HepG2 (cell line): ENCODE results near the gene SMAD6. TPM values are rescaled to one million over a fixed set of nuclear protein-coding genes. Genes with fewer than 3 reads are reported as not detected.

Experiments used
- AGO2 ChIP-seq: fragments of 200-400 bp; formaldehyde crosslinking; optimal IDR thresholded peaks from 2 replicates; pipeline ENCODE3; 2017; ENCODE audit warnings: mild to moderate bottlenecking, low read depth, low read length, moderate library complexity
- ATF7 ChIP-seq, 2 experiments: fragments of 450-650 bp in 1 of 2; sonication (generic) in 1 of 2; formaldehyde crosslinking in 1 of 2; IDR thresholded peaks; 2 replicates each; pipeline versions ENCODE4 v1.4.0 to v1.6.1; 2016 to 2020; ENCODE audit warnings: antibody characterized with exemption in 1 of 2, mild to moderate bottlenecking in 1 of 2, missing genetic modification reagents in 1 of 2
- CENPX ChIP-seq: sonication (generic); formaldehyde crosslinking; IDR thresholded peaks from 2 replicates; pipeline ENCODE4 v1.9.0; 2021; ENCODE audit warnings: mild to moderate bottlenecking, missing genetic modification reagents, moderate library complexity
- FOXJ3 ChIP-seq: sonication (generic); formaldehyde crosslinking; IDR thresholded peaks from 2 replicates; pipeline ENCODE4 v1.4.0; 2020; ENCODE audit warnings: missing genetic modification reagents, mild to moderate bottlenecking, borderline replicate concordance
- GLMP ChIP-seq: sonication (generic); formaldehyde crosslinking; IDR thresholded peaks from 2 replicates; pipeline ENCODE4 v1.9.0; 2021; ENCODE audit warnings: missing genetic modification reagents, mild to moderate bottlenecking, borderline replicate concordance
- MEIS1 ChIP-seq: sonication (generic); formaldehyde crosslinking; IDR thresholded peaks from 2 replicates; pipeline ENCODE4 v1.9.0; 2021; ENCODE audit warnings: mild to moderate bottlenecking, missing genetic modification reagents, moderate library complexity, borderline replicate concordance
- MIXL1 ChIP-seq: IDR thresholded peaks from 2 replicates; pipeline ENCODE4 v1.6.1; 2016
- RARA ChIP-seq: IDR thresholded peaks from 2 replicates; pipeline ENCODE4 v1.6.1; 2016; ENCODE audit warnings: missing genetic modification reagents, missing compliant biosample characterization
- SP5 ChIP-seq: IDR thresholded peaks from 2 replicates; pipeline ENCODE4 v1.6.1; 2016; ENCODE audit warnings: low read depth, borderline replicate concordance
- SYNCRIP ChIP-seq: fragments of 200-400 bp; formaldehyde crosslinking; IDR thresholded peaks from 2 replicates; pipeline ENCODE4 v1.6.1; 2018; ENCODE audit warnings: mild to moderate bottlenecking, low read depth, low read length; ENCODE audit not compliant: insufficient read depth
- ZBTB7A ChIP-seq: sonication (generic); formaldehyde crosslinking; IDR thresholded peaks from 2 replicates; pipeline ENCODE4 v1.8.0; 2022; ENCODE audit warnings: mild to moderate bottlenecking, missing genetic modification reagents
- ZNF142 ChIP-seq: sonication (generic); formaldehyde crosslinking; IDR thresholded peaks from 2 replicates; pipeline ENCODE4 v1.4.0; 2020; ENCODE audit warnings: missing genetic modification reagents
- ZNF354B ChIP-seq: sonication (generic); formaldehyde crosslinking; IDR thresholded peaks from 2 replicates; pipeline ENCODE4 v1.8.0; 2022; ENCODE audit warnings: mild to moderate bottlenecking, missing genetic modification reagents
- ZNF383 ChIP-seq: sonication (generic); formaldehyde crosslinking; IDR thresholded peaks from 2 replicates; pipeline ENCODE4 v1.4.0; 2020; ENCODE audit warnings: missing genetic modification reagents, mild to moderate bottlenecking, borderline replicate concordance
- ZNF605 ChIP-seq: sonication (generic); formaldehyde crosslinking; IDR thresholded peaks from 2 replicates; pipeline ENCODE4 v1.8.0; 2022; ENCODE audit warnings: mild to moderate bottlenecking, missing genetic modification reagents
- ZNF629 ChIP-seq: sonication (generic); formaldehyde crosslinking; conservative IDR thresholded peaks from 2 replicates; pipeline ENCODE4 v1.5.0; 2020; ENCODE audit warnings: missing genetic modification reagents
- polyA plus RNA-seq, 8 experiments: library from polyadenylated mRNA; depleted of rRNA in 3 of 8; stranded (reverse) in 7 of 8; unstranded in 1 of 8; fragments of >200 nt; fragmentation: Illumina TruSeq in 4 of 8; extraction: Trizol in 4 of 8; gene quantifications; 2 replicates each; pipeline versions ENCODE4 v1.2.1 to v1.2.3, GENCODE V29; 2011 to 2016; ENCODE audit warnings: low read depth in 4 of 8, missing spikeins in 1 of 8, mixed read lengths in 1 of 8; ENCODE audit not compliant: insufficient read depth in 1 of 8
- total RNA-seq, 5 experiments: library from RNA; depleted of rRNA; stranded (reverse); fragments of >200 nt; fragmentation: Illumina TruSeq; extraction: Trizol; gene quantifications; 2 replicates each; pipeline ENCODE4 v1.2.3, GENCODE V29; 2016; ENCODE audit warnings: low read depth in 1 of 5
- TF ChIP-seq, protein P1 (sequence below): sonication (generic); formaldehyde crosslinking; IDR thresholded peaks from 2 replicates; pipeline ENCODE4 v1.5.1; 2020; ENCODE audit warnings: mild to moderate bottlenecking, missing genetic modification reagents, moderate library complexity

Gene SMAD6
- total and polyA plus RNA-seq, 2 of the 13 experiments (the other 11 are each of a cell fraction or from before 2014, with no cell fraction given) = 3.3 to 4.4 TPM

- TF ChIP-seq, protein P1, sequence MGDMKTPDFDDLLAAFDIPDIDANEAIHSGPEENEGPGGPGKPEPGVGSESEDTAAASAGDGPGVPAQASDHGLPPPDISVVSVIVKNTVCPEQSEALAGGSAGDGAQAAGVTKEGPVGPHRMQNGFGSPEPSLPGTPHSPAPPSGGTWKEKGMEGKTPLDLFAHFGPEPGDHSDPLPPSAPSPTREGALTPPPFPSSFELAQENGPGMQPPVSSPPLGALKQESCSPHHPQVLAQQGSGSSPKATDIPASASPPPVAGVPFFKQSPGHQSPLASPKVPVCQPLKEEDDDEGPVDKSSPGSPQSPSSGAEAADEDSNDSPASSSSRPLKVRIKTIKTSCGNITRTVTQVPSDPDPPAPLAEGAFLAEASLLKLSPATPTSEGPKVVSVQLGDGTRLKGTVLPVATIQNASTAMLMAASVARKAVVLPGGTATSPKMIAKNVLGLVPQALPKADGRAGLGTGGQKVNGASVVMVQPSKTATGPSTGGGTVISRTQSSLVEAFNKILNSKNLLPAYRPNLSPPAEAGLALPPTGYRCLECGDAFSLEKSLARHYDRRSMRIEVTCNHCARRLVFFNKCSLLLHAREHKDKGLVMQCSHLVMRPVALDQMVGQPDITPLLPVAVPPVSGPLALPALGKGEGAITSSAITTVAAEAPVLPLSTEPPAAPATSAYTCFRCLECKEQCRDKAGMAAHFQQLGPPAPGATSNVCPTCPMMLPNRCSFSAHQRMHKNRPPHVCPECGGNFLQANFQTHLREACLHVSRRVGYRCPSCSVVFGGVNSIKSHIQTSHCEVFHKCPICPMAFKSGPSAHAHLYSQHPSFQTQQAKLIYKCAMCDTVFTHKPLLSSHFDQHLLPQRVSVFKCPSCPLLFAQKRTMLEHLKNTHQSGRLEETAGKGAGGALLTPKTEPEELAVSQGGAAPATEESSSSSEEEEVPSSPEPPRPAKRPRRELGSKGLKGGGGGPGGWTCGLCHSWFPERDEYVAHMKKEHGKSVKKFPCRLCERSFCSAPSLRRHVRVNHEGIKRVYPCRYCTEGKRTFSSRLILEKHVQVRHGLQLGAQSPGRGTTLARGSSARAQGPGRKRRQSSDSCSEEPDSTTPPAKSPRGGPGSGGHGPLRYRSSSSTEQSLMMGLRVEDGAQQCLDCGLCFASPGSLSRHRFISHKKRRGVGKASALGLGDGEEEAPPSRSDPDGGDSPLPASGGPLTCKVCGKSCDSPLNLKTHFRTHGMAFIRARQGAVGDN (CRISPR knock-in tag) = 0 out of 2 replicates have a peak, but pooled peaks have one; percentile 50
- TF ChIP-seq ZNF383 (CRISPR knock-in tag) (0 out of 2 replicates have a peak, but pooled peaks have one; percentile 44), FOXJ3 (CRISPR knock-in tag) (no peak), AGO2 (peak; percentile 50), ZNF354B (CRISPR knock-in tag) (no peak), SP5 (CRISPR knock-in tag) (no peak), MIXL1 (CRISPR knock-in tag) (peak; percentile 4; the same call in 1 of the 2 replicates), CENPX (CRISPR knock-in tag) (no peak), ZBTB7A (CRISPR knock-in tag) (peak; percentile 21; the same call in 1 of the 2 replicates), ZNF605 (CRISPR knock-in tag) (peak; percentile 73), GLMP (no peak), ZNF142 (CRISPR knock-in tag) (peak; percentile 36; the same call in 1 of the 2 replicates), MEIS1 (CRISPR knock-in tag) (peak; percentile 48; the same call in 1 of the 2 replicates), SYNCRIP (no peak), ZNF629 (CRISPR knock-in tag) (no peak; the same call in 1 of the 2 replicates), ATF7 (IDR thresholded peaks at IDR 0.05) (no peak), ATF7 (CRISPR knock-in tag; IDR thresholded peaks at IDR 0.05) (0 out of 2 replicates have a peak, but pooled peaks have one; percentile 17), RARA (CRISPR knock-in tag) (no peak)
Measured at GRCh38 chr15:66701422-66702034, 508 bp upstream of the SMAD6 start (continued).
